H1 (cell line): ENCODE measurements around the gene GOLGA8S.

Experiments
- EZH2 ChIP-seq: fragments of 200-600 bp; sonication (generic); IDR thresholded peaks from 2 replicates; pipeline ENCODE4 v1.7.1; 2012; ENCODE audit warnings: low read depth, mild to moderate bottlenecking, moderate library complexity, low read length, inconsistent platforms; ENCODE audit not compliant: severe bottlenecking
- JUN ChIP-seq: IDR thresholded peaks from 2 replicates; pipeline ENCODE4 v1.6.1; 2011; ENCODE audit warnings: low read depth, mild to moderate bottlenecking, improper control_type of control experiment, low read length
- KDM1A ChIP-seq: fragments of 200-600, 300-600 bp; sonication (generic); IDR thresholded peaks from 2 replicates; pipeline ENCODE4 v1.7.1; 2016; ENCODE audit warnings: mild to moderate bottlenecking, low read length, borderline replicate concordance
- POLR2A ChIP-seq, 2 experiments: IDR thresholded peaks; 1 replicate in 1 of 2; 2 replicates in 1 of 2; pipeline ENCODE4 v1.6.1; 2011; ENCODE audit warnings: low read depth in 2 of 2, low read length in 2 of 2, mild to moderate bottlenecking in 2 of 2; ENCODE audit errors: control extremely low read depth in 1 of 2
- RAD21 ChIP-seq, 2 experiments: IDR thresholded peaks in 1 of 2; conservative IDR thresholded peaks in 1 of 2; 2 replicates each; pipeline ENCODE4 v1.6.1; 2011; ENCODE audit warnings: low read depth in 2 of 2, low read length in 2 of 2, improper control_type of control experiment in 1 of 2, inconsistent platforms in 1 of 2, mild to moderate bottlenecking in 1 of 2, moderate library complexity in 1 of 2
- RFX5 ChIP-seq: IDR thresholded peaks from 2 replicates; pipeline ENCODE4 v1.6.1; 2011; ENCODE audit warnings: low read depth, low read length, improper control_type of control experiment, borderline replicate concordance
- SIN3A ChIP-seq, 2 experiments: IDR thresholded peaks in 1 of 2; conservative IDR thresholded peaks in 1 of 2; 2 replicates each; pipeline ENCODE4 v1.6.1; 2011 to 2012; ENCODE audit warnings: low read length in 2 of 2, improper control_type of control experiment in 1 of 2, low read depth in 1 of 2, mild to moderate bottlenecking in 1 of 2
- SIX5 ChIP-seq: IDR thresholded peaks from 2 replicates; pipeline ENCODE4 v1.6.1; 2011; ENCODE audit warnings: mild to moderate bottlenecking, low read depth, low read length
- SRF ChIP-seq: IDR thresholded peaks from 2 replicates; pipeline ENCODE4 v1.6.1; 2011; ENCODE audit warnings: mild to moderate bottlenecking, low read depth, low read length, moderate library complexity
- SUZ12 ChIP-seq: fragments of 200-600 bp; sonication (generic); IDR thresholded peaks from 2 replicates; pipeline ENCODE4 v1.6.1; 2012; ENCODE audit warnings: mild to moderate bottlenecking, inconsistent platforms, low read length, moderate library complexity, mixed read lengths
- TCF12 ChIP-seq: IDR thresholded peaks from 2 replicates; pipeline ENCODE4 v1.6.1; 2011; ENCODE audit warnings: low read depth, mild to moderate bottlenecking, low read length
- TF ChIP-seq, protein P1 (sequence below): IDR thresholded peaks from 2 replicates; pipeline ENCODE4 v1.6.1; 2011; ENCODE audit warnings: low read depth, mild to moderate bottlenecking, low read length; ENCODE audit not compliant: insufficient read depth
- TF ChIP-seq, protein P2 (sequence below), 3 experiments: IDR thresholded peaks; 1 replicate in 2 of 3; 2 replicates in 1 of 3; pipeline versions ENCODE4 v1.5.1 to v1.6.1; 2011; ENCODE audit warnings: low read length in 3 of 3, mild to moderate bottlenecking in 3 of 3, inconsistent platforms in 2 of 3, low read depth in 1 of 3, moderate library complexity in 1 of 3; ENCODE audit not compliant: insufficient read depth in 1 of 3; ENCODE audit errors: control extremely low read depth in 1 of 3

DNA sequence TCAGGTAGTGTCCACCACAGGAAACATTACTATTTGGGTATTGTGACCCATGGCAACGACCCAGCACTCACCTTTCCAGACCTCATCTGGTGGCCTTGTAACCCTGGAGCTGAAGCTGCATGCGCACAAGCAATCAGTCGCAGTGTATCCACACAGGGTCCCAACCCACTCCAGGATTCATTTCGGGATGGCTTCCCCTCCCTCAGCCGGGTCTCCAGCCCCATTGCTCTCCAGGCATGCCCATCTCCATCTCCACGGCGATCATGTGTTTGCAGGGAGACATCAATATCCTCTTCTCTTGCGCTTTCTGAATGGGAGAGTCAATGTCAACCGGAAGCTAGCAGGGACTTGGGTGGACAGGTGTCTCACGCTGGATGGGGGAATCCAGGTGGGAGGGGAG lies 57.3 kb downstream of the GOLGA8S start:
- no peak for TF ChIP-seq POLR2A (IDR thresholded peaks at IDR 0.05; ENCODE audit: control extremely low read depth in 1 of 2, low read depth in 2 of 2, low read length in 2 of 2)
- TF ChIP-seq SIX5: no peak
- TF ChIP-seq, protein P1, sequence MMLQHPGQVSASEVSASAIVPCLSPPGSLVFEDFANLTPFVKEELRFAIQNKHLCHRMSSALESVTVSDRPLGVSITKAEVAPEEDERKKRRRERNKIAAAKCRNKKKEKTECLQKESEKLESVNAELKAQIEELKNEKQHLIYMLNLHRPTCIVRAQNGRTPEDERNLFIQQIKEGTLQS: no peak
- no peak for TF ChIP-seq RFX5
- TF ChIP-seq, protein P2, sequence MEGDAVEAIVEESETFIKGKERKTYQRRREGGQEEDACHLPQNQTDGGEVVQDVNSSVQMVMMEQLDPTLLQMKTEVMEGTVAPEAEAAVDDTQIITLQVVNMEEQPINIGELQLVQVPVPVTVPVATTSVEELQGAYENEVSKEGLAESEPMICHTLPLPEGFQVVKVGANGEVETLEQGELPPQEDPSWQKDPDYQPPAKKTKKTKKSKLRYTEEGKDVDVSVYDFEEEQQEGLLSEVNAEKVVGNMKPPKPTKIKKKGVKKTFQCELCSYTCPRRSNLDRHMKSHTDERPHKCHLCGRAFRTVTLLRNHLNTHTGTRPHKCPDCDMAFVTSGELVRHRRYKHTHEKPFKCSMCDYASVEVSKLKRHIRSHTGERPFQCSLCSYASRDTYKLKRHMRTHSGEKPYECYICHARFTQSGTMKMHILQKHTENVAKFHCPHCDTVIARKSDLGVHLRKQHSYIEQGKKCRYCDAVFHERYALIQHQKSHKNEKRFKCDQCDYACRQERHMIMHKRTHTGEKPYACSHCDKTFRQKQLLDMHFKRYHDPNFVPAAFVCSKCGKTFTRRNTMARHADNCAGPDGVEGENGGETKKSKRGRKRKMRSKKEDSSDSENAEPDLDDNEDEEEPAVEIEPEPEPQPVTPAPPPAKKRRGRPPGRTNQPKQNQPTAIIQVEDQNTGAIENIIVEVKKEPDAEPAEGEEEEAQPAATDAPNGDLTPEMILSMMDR (IDR thresholded peaks at IDR 0.05; ENCODE audit: control extremely low read depth in 1 of 3, insufficient read depth in 1 of 3, low read depth in 1 of 3, low read length in 3 of 3): no peak
- no peak for TF ChIP-seq SRF
- TF ChIP-seq SUZ12: no peak
- no peak for TF ChIP-seq SIN3A (conservative IDR thresholded peaks at IDR 0.05 in 1 of 2, IDR thresholded peaks at IDR 0.05 in 1 of 2; ENCODE audit: low read depth in 1 of 2, low read length in 2 of 2)
- TF ChIP-seq RAD21 (IDR thresholded peaks at IDR 0.05 in 1 of 2, conservative IDR thresholded peaks at IDR 0.05 in 1 of 2; ENCODE audit: low read depth in 2 of 2, low read length in 2 of 2): no peak
- no peak for TF ChIP-seq EZH2
- TF ChIP-seq JUN: no peak
- TF ChIP-seq KDM1A: no peak
- TF ChIP-seq TCF12: no peak
